ENCODE measurements around the gene SLC3A2. TPM values are rescaled to one million over a fixed set of nuclear protein-coding genes. Genes with fewer than 3 reads are reported as not detected.

Gene SLC3A2
- total RNA-seq, 1 experiment from 2014 or later, result 290 TPM

DNA sequence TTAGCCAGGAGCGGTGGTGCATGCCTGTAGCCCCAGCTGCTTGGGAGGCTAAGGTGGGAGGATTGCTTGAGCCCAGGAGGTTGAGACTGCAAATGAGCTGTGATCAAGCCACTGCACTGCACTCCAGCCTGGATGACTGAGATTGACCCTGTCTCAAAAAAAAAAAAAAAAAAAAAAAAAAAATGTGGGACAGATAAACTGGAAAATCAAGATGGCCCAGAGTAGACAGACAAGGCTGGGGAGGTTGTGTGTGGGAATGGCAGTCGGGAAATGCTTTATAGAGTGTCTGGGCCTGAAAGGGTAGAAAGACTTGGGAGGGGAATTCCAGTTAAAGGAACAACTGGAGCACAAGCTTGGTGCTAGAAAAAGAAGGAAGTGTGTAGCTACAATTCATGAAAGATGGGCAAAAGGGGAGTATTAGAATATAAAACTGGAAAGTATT, 23.1 kb upstream of the SLC3A2 start:
- H3K9me3 ChIP-seq (ENCODE audit: control insufficient read depth, low read depth, low read length), result no peaks in the 10 kb centered on the region
- H3K4me1 ChIP-seq (ENCODE audit: insufficient read depth, low read length), result no peaks in the 10 kb centered on the region; the same call in none of the 2 replicates
- peak overlapping the region; percentile 100 for H3K9ac ChIP-seq (ENCODE audit: extremely low read depth, insufficient read length, low read length)
- Mint-ChIP-seq H3K27ac (peak overlapping the region; percentile 88 to 100 (median 95); a peak in 6 of 7 replicates), H3K4me1 (peaks cover 52 to 67% of the 10 kb centered on the region in 2 experiments), H3K27me3 (ENCODE audit: low read depth) (peaks cover 4% of the 10 kb centered on the region; the same call in 1 of the 2 replicates), H3K36me3 (ENCODE audit: insufficient read depth in 1 of 3, low read depth in 3 of 3) (peaks cover 47 to 70% (median 48%) of the 10 kb centered on the region in 3 experiments), H3K9me3 (peaks cover 6 to 10% of the 10 kb centered on the region in 2 experiments; a peak in 4 of 5 replicates), H3K4me3 (peak overlapping the region; percentile 99)
- no peak overlapping the region for H2AFZ ChIP-seq (ENCODE audit: low read length)
- no peak overlapping the region for H4K91ac ChIP-seq (ENCODE audit: insufficient read length, low read depth, low read length)
- no peaks in the 10 kb centered on the region for H3K79me1 ChIP-seq (ENCODE audit: insufficient read depth, low read depth, low read length, poor library complexity, severe bottlenecking)
- H2BK5ac ChIP-seq (ENCODE audit: insufficient read length, low read length), result no peak overlapping the region
- no peak overlapping the region for H3K23ac ChIP-seq (ENCODE audit: insufficient read length, low read depth, low read length)
- no peak overlapping the region for H4K5ac ChIP-seq (ENCODE audit: insufficient read length, low read depth, low read length)
- TF ChIP-seq, protein P1, sequence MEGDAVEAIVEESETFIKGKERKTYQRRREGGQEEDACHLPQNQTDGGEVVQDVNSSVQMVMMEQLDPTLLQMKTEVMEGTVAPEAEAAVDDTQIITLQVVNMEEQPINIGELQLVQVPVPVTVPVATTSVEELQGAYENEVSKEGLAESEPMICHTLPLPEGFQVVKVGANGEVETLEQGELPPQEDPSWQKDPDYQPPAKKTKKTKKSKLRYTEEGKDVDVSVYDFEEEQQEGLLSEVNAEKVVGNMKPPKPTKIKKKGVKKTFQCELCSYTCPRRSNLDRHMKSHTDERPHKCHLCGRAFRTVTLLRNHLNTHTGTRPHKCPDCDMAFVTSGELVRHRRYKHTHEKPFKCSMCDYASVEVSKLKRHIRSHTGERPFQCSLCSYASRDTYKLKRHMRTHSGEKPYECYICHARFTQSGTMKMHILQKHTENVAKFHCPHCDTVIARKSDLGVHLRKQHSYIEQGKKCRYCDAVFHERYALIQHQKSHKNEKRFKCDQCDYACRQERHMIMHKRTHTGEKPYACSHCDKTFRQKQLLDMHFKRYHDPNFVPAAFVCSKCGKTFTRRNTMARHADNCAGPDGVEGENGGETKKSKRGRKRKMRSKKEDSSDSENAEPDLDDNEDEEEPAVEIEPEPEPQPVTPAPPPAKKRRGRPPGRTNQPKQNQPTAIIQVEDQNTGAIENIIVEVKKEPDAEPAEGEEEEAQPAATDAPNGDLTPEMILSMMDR (conservative IDR thresholded peaks at IDR 0.05), result no peak
- H3K27me3 ChIP-seq (ENCODE audit: insufficient read depth, low read length), result no peaks in the 10 kb centered on the region
- no peak overlapping the region for H3K4ac ChIP-seq (ENCODE audit: low read depth, low read length)
- no peak overlapping the region for H2BK12ac ChIP-seq (ENCODE audit: insufficient read length, low read depth, low read length)
- peaks cover 20% of the 10 kb centered on the region for H3K23me2 ChIP-seq (ENCODE audit: insufficient read length, low read depth, low read length, poor library complexity, severe bottlenecking)
- H3K79me2 ChIP-seq (ENCODE audit: insufficient read depth, low read length), result peaks cover 57% of the 10 kb centered on the region
- H3K14ac ChIP-seq (ENCODE audit: insufficient read depth, low read length), result peak overlapping the region; percentile 52; the same call in 1 of the 2 replicates
- no peaks in the 10 kb centered on the region for H4K20me1 ChIP-seq (ENCODE audit: control insufficient read depth, insufficient read depth, insufficient read length)
- WGBS (ENCODE audit: extremely low coverage, insufficient read length, low lambda C conversion rate), result no CpG with 5 or more reads among the region's 2 CpGs
- no peak overlapping the region for H2BK15ac ChIP-seq (ENCODE audit: low read depth, low read length)
- H2BK120ac ChIP-seq (ENCODE audit: low read depth, low read length, poor library complexity, severe bottlenecking), result no peak overlapping the region
- no peak overlapping the region for H2AK5ac ChIP-seq (ENCODE audit: insufficient read length, low read length)
- peak overlapping the region; percentile 98 for H3K4me2 ChIP-seq (ENCODE audit: insufficient read depth, insufficient read length, low read length)
- no peak overlapping the region for H3T11ph ChIP-seq (ENCODE audit: low read length)
- H2BK20ac ChIP-seq (ENCODE audit: low read depth, low read length, poor library complexity, severe bottlenecking), result no peak overlapping the region
- no peak overlapping the region for H3K18ac ChIP-seq (ENCODE audit: insufficient read length, low read depth, low read length)
- no peak overlapping the region for H3K27ac ChIP-seq (ENCODE audit: insufficient read length, low read depth, low read length)
- no peak overlapping the region for H4K8ac ChIP-seq (replicated peaks; ENCODE audit: insufficient read length, low read depth, low read length)
- DNase-seq, result no peak
- H3K56ac ChIP-seq (ENCODE audit: insufficient read length, low read depth, low read length), result no peak overlapping the region

Measured in H9 (cell line).